Parathyroid adenoma (tissue), 2 donors: ENCODE results near the gene MIER2.
"Not testable (repeated sequence)": the region's sequence is repeated elsewhere in the genome, so short reads cannot be mapped to it uniquely, and the experiment has no call there.

Source experiments
- H2AFZ ChIP-seq: fragments of 300-600 bp; sonication (generic); one replicate; pipeline ENCODE4 v1.7.0; 2017; ENCODE audit warnings: antibody characterized with exemption, mild to moderate bottlenecking
- H3K27ac ChIP-seq: fragments of 300-600 bp; sonication (generic); one replicate; pipeline ENCODE4 v1.7.0; 2017
- H3K27me3 ChIP-seq: fragments of 300-600 bp; sonication (generic); one replicate; pipeline ENCODE4 v1.7.0; 2017; ENCODE audit warnings: low read length; ENCODE audit not compliant: control insufficient read depth, insufficient read depth
- H3K36me3 ChIP-seq: fragments of 300-600 bp; sonication (generic); one replicate; pipeline ENCODE4 v1.7.0; 2017; ENCODE audit warnings: low read length; ENCODE audit not compliant: control insufficient read depth, insufficient read depth
- H3K4me1 ChIP-seq: fragments of 300-600 bp; sonication (generic); one replicate; pipeline ENCODE4 v1.7.0; 2017; ENCODE audit warnings: control low read depth
- H3K4me2 ChIP-seq: fragments of 300-600 bp; sonication (generic); one replicate; pipeline ENCODE4 v1.7.0; 2017; ENCODE audit warnings: low read length
- H3K4me3 ChIP-seq: fragments of 300-600 bp; sonication (generic); one replicate; pipeline ENCODE4 v1.7.0; 2017; ENCODE audit warnings: low read depth, low read length
- H3K79me2 ChIP-seq: fragments of 300-600 bp; sonication (generic); one replicate; pipeline ENCODE4 v1.7.0; 2017; ENCODE audit warnings: control low read depth
- H3K9ac ChIP-seq: fragments of 300-600 bp; sonication (generic); one replicate; pipeline ENCODE4 v1.7.0; 2017; ENCODE audit warnings: mild to moderate bottlenecking
- H3K9me3 ChIP-seq: fragments of 300-600 bp; sonication (generic); one replicate; pipeline ENCODE4 v1.7.0; 2017; ENCODE audit warnings: low read length; ENCODE audit not compliant: control insufficient read depth
- TF ChIP-seq, protein P1 (sequence below): fragments of 300-600 bp; sonication (generic); IDR thresholded peaks from one replicate; pipeline ENCODE4 v1.7.0; 2017; ENCODE audit warnings: antibody characterized with exemption, mild to moderate bottlenecking
- donor health status: primary hyperparathyroidism.

Gene MIER2

DNA sequence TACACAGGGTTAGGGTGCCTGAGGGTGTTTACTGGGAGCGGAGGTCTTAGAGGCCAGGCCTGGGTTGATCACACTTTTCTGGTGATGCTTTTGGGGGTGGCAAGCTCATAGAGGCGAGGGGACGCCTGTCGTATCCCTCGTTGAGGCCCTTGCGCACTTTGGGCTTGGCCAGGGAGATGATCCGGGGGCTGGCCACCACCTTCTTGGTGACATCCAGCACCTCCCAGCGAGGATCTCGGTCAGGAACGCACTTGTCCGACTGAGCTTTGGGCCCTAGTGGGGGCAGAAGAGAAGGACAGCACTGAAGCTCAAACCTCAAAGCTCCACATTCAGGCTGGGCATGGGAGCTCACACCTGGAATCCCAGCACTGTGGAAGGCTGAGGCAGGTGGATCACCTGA lies 17.6 kb upstream of the MIER2 start:
- H3K27ac ChIP-seq = no peak overlapping the region
- H3K4me1 ChIP-seq = no peaks in the 10 kb centered on the region
- no peaks in the 10 kb centered on the region for H3K9me3 ChIP-seq
- H3K79me2 ChIP-seq = no peaks in the 10 kb centered on the region
- no peaks in the 10 kb centered on the region for H3K36me3 ChIP-seq
- H3K4me3 ChIP-seq = no peak overlapping the region
- TF ChIP-seq, protein P1, sequence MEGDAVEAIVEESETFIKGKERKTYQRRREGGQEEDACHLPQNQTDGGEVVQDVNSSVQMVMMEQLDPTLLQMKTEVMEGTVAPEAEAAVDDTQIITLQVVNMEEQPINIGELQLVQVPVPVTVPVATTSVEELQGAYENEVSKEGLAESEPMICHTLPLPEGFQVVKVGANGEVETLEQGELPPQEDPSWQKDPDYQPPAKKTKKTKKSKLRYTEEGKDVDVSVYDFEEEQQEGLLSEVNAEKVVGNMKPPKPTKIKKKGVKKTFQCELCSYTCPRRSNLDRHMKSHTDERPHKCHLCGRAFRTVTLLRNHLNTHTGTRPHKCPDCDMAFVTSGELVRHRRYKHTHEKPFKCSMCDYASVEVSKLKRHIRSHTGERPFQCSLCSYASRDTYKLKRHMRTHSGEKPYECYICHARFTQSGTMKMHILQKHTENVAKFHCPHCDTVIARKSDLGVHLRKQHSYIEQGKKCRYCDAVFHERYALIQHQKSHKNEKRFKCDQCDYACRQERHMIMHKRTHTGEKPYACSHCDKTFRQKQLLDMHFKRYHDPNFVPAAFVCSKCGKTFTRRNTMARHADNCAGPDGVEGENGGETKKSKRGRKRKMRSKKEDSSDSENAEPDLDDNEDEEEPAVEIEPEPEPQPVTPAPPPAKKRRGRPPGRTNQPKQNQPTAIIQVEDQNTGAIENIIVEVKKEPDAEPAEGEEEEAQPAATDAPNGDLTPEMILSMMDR = no peak
- no peak overlapping the region for H2AFZ ChIP-seq
- H3K4me2 ChIP-seq = no peak overlapping the region
- H3K27me3 ChIP-seq = no peaks in the 10 kb centered on the region
- H3K9ac ChIP-seq = no peak overlapping the region

DNA sequence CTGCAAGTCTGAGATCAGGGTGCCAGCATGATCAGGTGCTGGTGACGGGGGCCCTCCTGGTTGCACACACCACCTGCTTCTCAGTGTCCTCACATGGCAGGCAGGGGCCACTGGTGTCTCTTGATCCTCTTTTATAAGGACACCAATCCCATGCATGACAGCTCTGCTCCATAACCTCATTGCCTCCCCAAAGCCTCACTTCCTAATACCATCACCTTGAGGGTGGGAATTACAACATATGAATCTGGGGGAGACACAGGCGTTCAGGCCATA lies 15.0 kb upstream of the MIER2 start:
- H3K36me3 ChIP-seq = no peaks in the 10 kb centered on the region
- H3K4me1 ChIP-seq = no peaks in the 10 kb centered on the region
- TF ChIP-seq, protein P1 = no peak
- H3K9me3 ChIP-seq = no peaks in the 10 kb centered on the region
- no peaks in the 10 kb centered on the region for H3K27me3 ChIP-seq
- H3K9ac ChIP-seq = no peak overlapping the region
- H3K79me2 ChIP-seq = no peaks in the 10 kb centered on the region
- no peak overlapping the region for H2AFZ ChIP-seq
- no peak overlapping the region for H3K4me3 ChIP-seq
- H3K4me2 ChIP-seq = no peak overlapping the region
- H3K27ac ChIP-seq = no peak overlapping the region

DNA sequence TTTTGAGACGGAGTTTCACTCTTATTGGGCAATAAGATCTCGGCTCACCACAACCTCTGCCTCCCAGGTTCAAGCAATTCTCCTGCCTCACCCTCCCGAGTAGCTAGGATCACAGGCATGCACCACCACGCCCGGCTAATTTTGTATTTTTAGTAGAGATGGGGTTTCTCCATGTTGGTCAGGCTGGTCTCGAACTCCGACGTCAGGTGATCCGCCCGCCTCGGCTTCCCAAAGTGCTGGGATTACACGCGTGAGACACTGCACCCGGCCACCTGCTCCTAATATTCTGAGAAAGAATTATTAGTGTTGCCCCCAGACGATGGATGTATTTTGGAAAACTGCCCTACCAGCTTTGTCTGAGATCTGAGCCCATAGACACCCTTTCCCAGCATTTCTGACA lies 10.9 kb upstream of the MIER2 start:
- not testable (repeated sequence) for H3K27me3 ChIP-seq, H3K36me3 ChIP-seq, H3K9ac ChIP-seq, H3K4me1 ChIP-seq, H3K79me2 ChIP-seq, H3K9me3 ChIP-seq, H3K4me2 ChIP-seq, H3K4me3 ChIP-seq, H2AFZ ChIP-seq, H3K27ac ChIP-seq

GRCh38 chr19:355134-355533 lies 10.5 kb upstream of the MIER2 start:
- no peak overlapping the region for H3K4me2 ChIP-seq
- H3K36me3 ChIP-seq = no peaks in the 10 kb centered on the region
- TF ChIP-seq, protein P1 = no peak
- H2AFZ ChIP-seq = no peak overlapping the region
- no peaks in the 10 kb centered on the region for H3K4me1 ChIP-seq
- no peaks in the 10 kb centered on the region for H3K27me3 ChIP-seq
- no peak overlapping the region for H3K27ac ChIP-seq
- H3K9ac ChIP-seq = no peak overlapping the region
- no peaks in the 10 kb centered on the region for H3K9me3 ChIP-seq
- H3K79me2 ChIP-seq = no peaks in the 10 kb centered on the region
- H3K4me3 ChIP-seq = no peak overlapping the region

DNA sequence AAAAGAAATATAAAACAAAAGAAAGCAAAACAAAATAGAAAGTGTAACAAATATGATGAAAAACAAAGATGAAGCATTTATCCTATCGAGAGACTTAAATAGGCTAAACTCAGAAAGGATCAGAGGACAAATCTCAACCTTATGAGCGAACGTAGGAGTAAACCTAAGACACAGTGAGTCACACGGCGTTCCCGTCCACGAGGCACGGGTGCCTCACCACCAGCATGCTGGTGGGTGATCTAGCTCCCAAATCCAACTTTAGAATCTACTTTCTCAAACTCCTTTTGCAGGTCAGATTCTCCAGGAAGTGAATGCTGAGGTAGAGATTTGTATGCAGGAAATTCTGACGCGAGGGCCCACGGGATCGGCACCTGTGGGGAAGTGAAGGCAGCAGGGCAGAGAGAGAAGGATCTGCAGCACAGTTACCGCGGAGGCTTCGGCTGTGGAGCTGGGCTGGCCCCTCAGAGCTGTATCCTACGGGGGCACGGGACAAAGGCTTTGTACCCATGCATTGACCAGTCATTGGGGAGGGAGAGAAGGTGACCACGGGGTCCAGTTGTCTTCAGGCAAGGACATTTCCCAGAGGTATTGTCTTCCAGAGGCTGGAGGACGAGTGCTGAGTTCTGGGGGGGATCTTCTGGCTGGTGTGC lies 7.5 kb upstream of the MIER2 start:
- Histone ChIP-seq H3K27me3 (no peaks in the 10 kb centered on the region), H3K4me3 (no peak overlapping the region), H2AFZ (no peak overlapping the region), H3K79me2 (no peaks in the 10 kb centered on the region), H3K27ac (no peak overlapping the region), H3K9ac (no peak overlapping the region), H3K36me3 (no peaks in the 10 kb centered on the region), H3K4me1 (no peaks in the 10 kb centered on the region), H3K9me3 (no peaks in the 10 kb centered on the region), H3K4me2 (no peak overlapping the region)
- TF ChIP-seq, protein P1 = no peak
